AG09319 (cell line): Measurements from ENCODE around the gene KIF25.

ENCODE experiments used
- DNase-seq: peaks from one replicate; pipeline ENCODE4 v3.0.0-alpha.2; 2010; ENCODE audit warnings: low read depth; ENCODE audit errors: extremely low read depth
- CTCF ChIP-seq: IDR thresholded peaks from 2 replicates; pipeline ENCODE4 v1.5.1; 2011; ENCODE audit warnings: low read depth, mild to moderate bottlenecking, inconsistent platforms, low read length, moderate library complexity

KIF25 gene

GRCh38 chr6:167954151-167954550 is 43.3 kb upstream of the KIF25 start:
- DNase-seq = no peak

GRCh38 chr6:167956491-167956890 is 41.0 kb upstream of the KIF25 start:
- no peak for TF ChIP-seq CTCF
- DNase-seq = no peak

More at GRCh38 chr6:167954151-167954550, 43.3 kb upstream of the KIF25 start:
- no peak for TF ChIP-seq CTCF

DNA sequence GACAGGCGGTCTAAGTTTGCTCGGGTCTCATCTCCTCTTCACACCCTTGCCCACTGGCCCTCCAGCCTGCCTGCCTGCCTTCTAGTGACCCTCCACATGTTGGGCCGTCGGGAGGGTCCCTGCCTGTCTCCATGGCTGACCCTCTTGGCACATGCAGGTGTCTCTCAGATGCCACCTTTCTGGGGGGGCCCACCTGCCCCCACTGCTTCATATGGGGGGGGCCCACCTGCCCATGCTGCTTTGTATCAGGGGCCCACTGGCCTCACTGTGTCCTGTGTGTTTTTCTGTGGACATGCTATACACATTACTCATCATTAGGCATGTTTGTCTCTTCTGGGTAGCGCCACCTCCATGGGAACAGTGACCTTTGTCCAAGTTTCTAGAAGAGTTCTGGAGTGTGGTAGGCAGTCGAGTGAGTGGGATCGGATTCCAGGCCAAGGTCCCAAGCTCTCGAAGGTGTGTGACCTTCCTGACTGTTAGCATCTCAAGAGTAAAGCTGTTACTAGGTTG is 40.4 kb upstream of the KIF25 start:
- no peak for TF ChIP-seq CTCF
- DNase-seq = no peak

DNA sequence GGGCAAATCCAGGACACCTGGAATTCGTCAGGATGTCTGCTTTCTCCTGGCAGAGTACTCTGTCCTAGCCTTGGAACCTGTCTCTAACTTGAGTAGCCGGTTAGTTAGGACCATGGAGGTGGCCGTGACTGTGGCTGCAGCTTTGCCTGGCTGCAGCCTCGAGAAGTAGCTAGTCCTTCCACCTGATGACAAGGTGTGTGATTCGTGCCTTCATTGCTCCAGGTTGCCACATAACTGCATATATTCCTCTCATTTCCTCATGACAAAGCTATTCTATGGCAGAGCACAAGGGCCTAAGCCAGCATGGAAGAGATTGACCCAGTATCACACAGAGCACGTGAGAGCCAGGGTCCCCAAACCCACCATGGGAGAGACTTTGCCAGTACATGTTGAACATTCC is 39.8 kb upstream of the KIF25 start:
- no peak for TF ChIP-seq CTCF
- no peak for DNase-seq

DNA sequence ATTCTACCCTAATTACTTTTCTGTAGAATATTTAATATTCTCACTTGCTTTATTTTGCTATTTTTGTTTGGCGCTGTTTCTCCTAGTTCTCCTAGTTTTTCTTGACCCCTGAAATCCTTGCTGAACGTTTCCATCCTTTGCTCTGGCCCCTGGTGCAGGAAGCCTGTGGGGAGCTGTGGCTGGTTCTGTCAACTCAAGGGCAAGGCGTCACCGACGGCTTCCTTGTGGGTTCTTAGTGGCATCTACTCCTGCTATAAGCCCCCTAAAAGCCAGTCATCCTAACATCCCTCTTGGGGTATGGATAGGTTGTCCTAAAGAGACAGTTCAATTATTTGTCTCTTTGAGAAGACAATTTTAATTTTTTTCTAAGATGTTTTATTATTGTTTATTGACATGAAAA is 36.9 kb upstream of the KIF25 start:
- no peak for TF ChIP-seq CTCF
- no peak for DNase-seq

- DNase-seq = no peak
Measured at GRCh38 chr6:167962711-167963110, 34.8 kb upstream of the KIF25 start.

DNA sequence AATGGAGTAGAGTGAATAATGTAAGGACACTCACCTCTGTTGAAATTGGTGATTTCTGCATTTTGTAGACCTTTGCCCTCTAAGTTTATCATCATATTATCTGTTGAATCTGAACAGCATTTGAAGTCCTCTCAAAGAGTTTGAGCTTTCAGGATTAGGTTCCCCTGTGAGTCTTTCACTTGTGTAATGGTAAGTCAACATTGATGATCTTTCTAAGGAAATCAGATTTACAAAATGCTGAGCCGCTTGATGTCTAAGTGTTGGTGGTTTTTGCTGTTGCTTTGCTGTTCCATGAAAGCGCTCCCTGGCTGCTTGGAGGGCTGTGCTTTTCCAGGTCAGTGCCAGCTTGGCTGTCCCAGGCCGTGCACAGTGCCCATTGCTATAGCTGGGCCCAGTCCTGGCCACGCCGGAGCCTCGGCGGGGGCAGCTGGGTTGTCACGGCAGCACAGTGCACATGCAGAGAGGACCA is 33.8 kb upstream of the KIF25 start:
- DNase-seq = no peak
- TF ChIP-seq CTCF = no peak

More at GRCh38 chr6:167962711-167963110, 34.8 kb upstream of the KIF25 start:
- TF ChIP-seq CTCF = no peak
